HepG2 (cell line): ENCODE measurements around the gene FCN1.

Experiments used
- CEBPB ChIP-seq: IDR thresholded peaks from 2 replicates; pipeline ENCODE4 v1.6.1; 2011; ENCODE audit warnings: low read depth, low read length, improper control_type of control experiment, borderline replicate concordance
- KDM2A ChIP-seq: sonication (generic); formaldehyde crosslinking; IDR thresholded peaks from 2 replicates; pipeline ENCODE4 v1.4.0; 2020; ENCODE audit warnings: low read depth, missing genetic modification reagents, borderline replicate concordance
- MNT ChIP-seq: fragments of 450-650 bp; IDR thresholded peaks from 2 replicates; pipeline ENCODE4 v1.6.1; 2016
- TAF1 ChIP-seq: sonication (generic); formaldehyde crosslinking; IDR thresholded peaks from 2 replicates; pipeline ENCODE4 v1.4.0; 2020; ENCODE audit warnings: missing genetic modification reagents

- TF ChIP-seq TAF1 (CRISPR knock-in tag), result no peak
- no peak for TF ChIP-seq MNT
- TF ChIP-seq KDM2A (CRISPR knock-in tag), result no peak
- no peak for TF ChIP-seq CEBPB
Measured at GRCh38 chr9:134965851-134966250, 48.1 kb upstream of the FCN1 start.
